Activated T-helper 1 cell treated with anti-CD3 and anti-CD28 coated beads, Interleukin-12 subunit alpha, Interleukin-12 subunit beta, Interleukin-2, Interleukin-4 antibody, amounts not matched to agents 30 ng/mL and 10 ng/mL and 1 ng/mL, durations not matched to agents 14 hours and 24 hours and 36 hours (primary cell): ENCODE measurements around the gene PPTC7. TPM values are rescaled to one million over a fixed set of nuclear protein-coding genes. Genes with fewer than 3 reads are reported as not detected.
"Not testable (repeated sequence)": the region's sequence is repeated elsewhere in the genome, so short reads cannot be mapped to it uniquely, and the experiment has no call there.

Source experiments
- DNase-seq: peaks from one replicate; pipeline ENCODE4 v3.0.0; 2021; ENCODE audit warnings: low spot score
- H3K27ac Mint-ChIP-seq: one replicate; pipeline ENCODE4 v1.8.0; 2021; ENCODE audit warnings: mild to moderate bottlenecking, mixed read lengths
- H3K27me3 Mint-ChIP-seq: one replicate; pipeline ENCODE4 v1.8.0; 2022; ENCODE audit warnings: mild to moderate bottlenecking, moderate library complexity, mixed read lengths; ENCODE audit not compliant: insufficient read depth
- H3K36me3 Mint-ChIP-seq: one replicate; pipeline ENCODE4 v1.8.0; 2021; ENCODE audit warnings: low read depth, mixed read lengths
- H3K4me1 Mint-ChIP-seq: one replicate; pipeline ENCODE4 v1.8.0; 2021; ENCODE audit warnings: low read depth, mixed read lengths
- H3K4me3 Mint-ChIP-seq: one replicate; pipeline ENCODE4 v1.8.0; 2021; ENCODE audit warnings: mild to moderate bottlenecking, moderate library complexity, mixed read lengths
- H3K9me3 Mint-ChIP-seq: one replicate; pipeline ENCODE4 v1.8.0; 2021; ENCODE audit warnings: mixed read lengths
- intact Hi-C: fragments of 100-400 bp; cut with micrococcal nuclease; formaldehyde crosslinking; loops from one replicate; pipeline ENCODE4 v1.15.1; 2024
- total RNA-seq: library from RNA; stranded (reverse); gene quantifications from 2 replicates; pipeline ENCODE4 v1.2.3, GENCODE V29; 2022

PPTC7 gene
- total RNA-seq, 1 donor from 2014 or later: 57.9 TPM

DNA sequence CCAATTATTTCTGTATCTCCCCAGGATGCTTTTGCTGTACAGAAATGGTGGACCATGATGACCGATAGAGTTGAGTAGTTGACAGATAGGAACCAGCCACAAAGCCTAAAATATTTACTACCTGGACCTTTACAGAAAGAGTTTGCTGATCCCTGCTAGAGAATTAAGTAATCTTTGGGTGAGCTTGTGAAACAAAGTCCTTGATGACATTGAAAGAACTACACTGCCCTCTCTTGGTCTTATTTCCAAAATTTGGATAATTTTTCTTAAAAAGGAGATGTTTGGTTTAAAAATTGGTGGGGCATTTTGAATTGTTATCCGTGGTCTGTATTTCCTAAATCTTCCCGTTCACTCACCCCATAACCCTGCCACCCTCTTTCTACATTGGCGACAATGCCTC is 17.1 kb upstream of the PPTC7 start:
- Mint-ChIP-seq H3K4me3 (no peak overlapping the region), H3K27me3 (no peaks in the 10 kb centered on the region)
- intact Hi-C loops: loop anchor here (1.0 to 5.0 kb wide), 3 partner anchors 48 to 498 kb away; no protein-coding TSS in a partner anchor

DNA sequence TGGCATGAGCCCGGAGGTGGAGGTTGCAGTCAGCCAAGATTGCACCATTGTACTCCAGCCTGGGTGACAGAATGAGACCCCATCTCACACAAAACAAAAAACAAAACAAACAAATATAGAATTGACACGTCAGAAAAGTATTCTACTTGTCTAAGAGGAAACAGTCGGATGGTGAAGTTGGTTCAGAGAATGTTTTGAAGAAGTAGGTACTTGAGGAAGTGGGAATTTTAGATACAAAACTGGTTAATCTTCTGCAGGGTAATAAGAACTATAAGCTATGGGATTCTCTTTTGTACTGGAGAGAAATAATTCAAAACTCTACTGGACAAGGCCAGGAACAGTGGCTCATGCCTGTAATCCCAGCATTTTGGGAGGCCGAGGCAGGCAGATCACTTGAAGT is 16.2 kb upstream of the PPTC7 start:
- DNase-seq: no peak
- Mint-ChIP-seq H3K9me3 (no peaks in the 10 kb centered on the region), H3K27me3 (no peaks in the 10 kb centered on the region), H3K36me3 (no peaks in the 10 kb centered on the region), H3K4me3 (no peak overlapping the region), H3K4me1 (peaks cover 12% of the 10 kb centered on the region), H3K27ac (peak overlapping the region; percentile 6)
- intact Hi-C loops: no loop called here

More for the DNA sequence above, 17.1 kb upstream of the PPTC7 start:
- H3K36me3 Mint-ChIP-seq: no peaks in the 10 kb centered on the region
- peaks cover 12% of the 10 kb centered on the region for H3K4me1 Mint-ChIP-seq
- DNase-seq: no peak
- H3K9me3 Mint-ChIP-seq: no peaks in the 10 kb centered on the region
- no peak overlapping the region for H3K27ac Mint-ChIP-seq

DNA sequence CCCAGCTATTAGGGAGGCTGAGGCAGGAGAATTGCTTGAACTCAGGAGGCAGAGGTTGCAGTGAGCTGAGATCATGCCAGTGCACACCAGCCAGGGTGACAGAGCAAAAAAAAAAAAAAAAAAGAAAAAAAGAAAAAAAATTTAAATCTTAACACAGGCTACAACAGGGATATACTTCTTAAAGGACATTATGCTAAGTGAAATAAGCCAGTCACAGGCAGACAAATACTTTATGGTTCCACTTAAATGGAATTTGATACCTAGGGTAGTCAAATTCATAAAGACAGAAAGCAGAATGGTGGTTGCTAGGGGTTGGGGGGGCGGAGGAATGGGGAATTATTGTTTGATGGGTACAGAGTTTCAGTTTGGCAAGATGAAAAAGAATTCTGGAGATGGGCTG is 14.8 kb upstream of the PPTC7 start:
- H3K27ac Mint-ChIP-seq: no peak overlapping the region
- no peaks in the 10 kb centered on the region for H3K9me3 Mint-ChIP-seq
- intact Hi-C loops: no loop called here
- H3K4me1 Mint-ChIP-seq: peaks cover 12% of the 10 kb centered on the region
- no peaks in the 10 kb centered on the region for H3K36me3 Mint-ChIP-seq
- no peak for DNase-seq
- H3K27me3 Mint-ChIP-seq: no peaks in the 10 kb centered on the region
- no peak overlapping the region for H3K4me3 Mint-ChIP-seq

DNA sequence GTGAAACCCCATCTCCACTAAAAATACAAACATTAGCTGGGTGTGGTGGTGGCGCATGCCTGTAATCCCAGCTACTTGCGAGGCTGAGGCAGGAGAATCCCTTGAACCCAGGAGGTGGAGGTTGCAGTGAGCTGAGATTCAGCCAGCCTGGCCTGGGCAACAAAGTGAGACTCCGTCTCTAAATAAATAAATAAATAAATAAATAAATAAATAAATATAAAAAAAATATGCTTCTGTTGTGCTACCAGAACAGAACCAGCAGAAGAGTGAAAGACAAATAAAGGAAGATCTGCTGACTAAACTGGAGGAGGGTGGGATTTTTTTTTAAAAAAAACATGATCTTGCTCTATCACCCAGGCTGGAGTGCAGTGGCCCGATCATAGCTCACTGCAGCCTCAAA is 9.8 kb upstream of the PPTC7 start:
- intact Hi-C loops, H3K9me3 Mint-ChIP-seq, DNase-seq, H3K36me3 Mint-ChIP-seq, H3K27me3 Mint-ChIP-seq, H3K27ac Mint-ChIP-seq, H3K4me3 Mint-ChIP-seq: not testable (repeated sequence)
- peaks cover 22% of the 10 kb centered on the region for H3K4me1 Mint-ChIP-seq

DNA sequence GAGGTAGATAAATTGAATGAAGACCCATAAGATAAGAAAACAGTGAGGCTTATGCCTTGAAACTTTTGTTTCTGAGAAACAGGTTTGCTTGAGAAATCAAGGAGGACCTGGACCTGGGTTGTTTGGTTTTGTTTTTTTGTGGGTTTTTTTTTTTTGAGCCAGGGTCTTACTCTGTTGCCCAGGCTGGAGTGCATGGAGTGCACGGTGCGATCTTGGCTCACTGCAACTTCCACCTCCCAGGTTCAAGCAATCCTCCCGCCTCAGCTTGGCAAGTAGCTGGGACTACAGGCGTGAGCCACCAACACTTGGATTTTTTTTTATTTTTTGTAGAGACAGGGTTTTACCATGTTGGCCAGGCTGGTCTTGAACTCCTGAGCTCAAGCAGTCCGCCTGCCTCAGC is 9.0 kb upstream of the PPTC7 start:
- H3K4me3 Mint-ChIP-seq: no peak overlapping the region
- H3K4me1 Mint-ChIP-seq: peaks cover 22% of the 10 kb centered on the region
- no peak for DNase-seq
- H3K27me3 Mint-ChIP-seq: no peaks in the 10 kb centered on the region
- H3K27ac Mint-ChIP-seq: peak overlapping the region; percentile 87
- intact Hi-C loops: no loop called here
- no peaks in the 10 kb centered on the region for H3K36me3 Mint-ChIP-seq
- H3K9me3 Mint-ChIP-seq: no peaks in the 10 kb centered on the region

DNA sequence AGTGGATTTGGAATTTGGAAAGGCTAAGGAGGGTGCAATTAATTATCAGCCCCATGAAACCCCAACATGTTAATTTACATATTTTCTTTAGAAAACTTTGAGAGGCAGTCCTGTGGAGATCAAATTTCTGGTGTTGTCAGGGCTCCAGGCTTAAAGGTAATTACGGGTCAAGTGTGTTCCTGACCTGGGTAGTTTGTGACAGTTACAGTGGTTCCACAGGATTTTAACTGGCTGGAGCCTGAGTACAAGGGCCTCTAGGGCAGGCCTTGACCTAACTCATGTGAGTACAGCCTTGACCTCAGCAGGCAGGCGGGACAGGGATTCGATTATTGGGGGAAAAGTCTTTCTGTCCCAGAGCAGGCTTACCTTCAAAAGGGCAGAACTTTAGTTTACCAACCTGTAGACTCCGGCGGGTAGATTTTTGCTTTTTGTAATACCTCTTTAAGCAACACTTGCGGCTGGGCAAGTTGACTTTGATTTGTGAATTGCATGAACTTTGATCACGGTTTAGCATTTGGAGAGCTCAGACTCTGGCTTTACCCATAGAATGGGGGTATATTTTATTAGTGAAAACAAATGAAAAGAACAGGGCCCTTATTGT is 8.4 kb upstream of the PPTC7 start:
- no peak for DNase-seq
- H3K4me1 Mint-ChIP-seq: peaks cover 22% of the 10 kb centered on the region
- no peaks in the 10 kb centered on the region for H3K9me3 Mint-ChIP-seq
- H3K27me3 Mint-ChIP-seq: no peaks in the 10 kb centered on the region
- no peaks in the 10 kb centered on the region for H3K36me3 Mint-ChIP-seq
- no peak overlapping the region for H3K4me3 Mint-ChIP-seq
- intact Hi-C loops: loop anchor here (1.0 to 2.0 kb wide), 3 partner anchors 8 to 21 kb away; partner anchors contain the start of gene PPTC7
- peak overlapping the region; percentile 87 for H3K27ac Mint-ChIP-seq

DNA sequence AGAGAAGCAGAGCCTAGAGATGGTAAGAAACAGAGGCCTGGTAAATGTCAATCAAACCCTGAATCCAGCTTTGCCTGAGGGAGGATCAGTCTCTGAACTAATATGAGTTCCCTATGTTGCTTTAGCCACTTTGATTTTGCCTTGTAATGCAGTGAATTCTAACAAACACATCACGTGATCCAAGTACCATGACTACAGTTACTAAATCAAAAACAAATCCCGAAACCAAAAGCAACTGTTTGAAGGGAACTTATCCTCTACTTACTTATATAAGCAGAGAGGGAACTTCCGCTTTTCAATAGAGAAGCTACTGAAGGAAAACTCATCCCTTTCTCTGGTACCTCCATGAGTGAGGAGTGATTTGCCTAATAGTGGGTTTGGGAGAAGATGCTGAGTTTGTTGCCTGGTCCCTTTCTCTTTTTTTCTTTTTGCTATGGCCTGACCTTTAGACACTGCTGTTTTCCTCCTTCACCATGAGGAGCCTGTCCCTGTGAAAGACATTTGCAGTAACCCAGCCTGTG is 7.7 kb upstream of the PPTC7 start:
- DNase-seq: peak; percentile 24
- Mint-ChIP-seq H3K4me3 (peak overlapping the region; percentile 11), H3K4me1 (peaks cover 25% of the 10 kb centered on the region), H3K9me3 (no peaks in the 10 kb centered on the region), H3K27me3 (no peaks in the 10 kb centered on the region), H3K36me3 (no peaks in the 10 kb centered on the region), H3K27ac (peak overlapping the region; percentile 87)
- intact Hi-C loops: loop anchor here (1.0 to 2.0 kb wide), 3 partner anchors 8 to 22 kb away; partner anchors contain the start of gene PPTC7

DNA sequence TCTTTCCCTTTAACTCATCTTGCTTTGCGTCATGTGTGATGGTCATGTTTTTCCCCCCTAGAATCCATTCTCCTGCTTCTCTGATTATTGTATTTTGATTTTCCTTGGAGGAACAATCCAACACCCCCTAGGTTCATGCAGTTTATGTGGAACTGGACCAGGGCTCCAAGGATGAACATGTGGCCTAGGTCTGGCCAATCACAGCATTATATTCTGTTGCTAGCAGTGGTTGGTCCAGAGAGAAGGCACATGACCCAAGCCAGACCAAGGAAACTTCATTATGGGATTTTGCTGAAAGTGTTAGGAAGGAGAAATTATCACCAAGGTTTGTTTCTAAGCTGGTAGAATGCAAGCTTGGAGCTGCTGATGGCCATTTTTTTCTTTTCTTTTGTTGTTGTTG is 6.9 kb upstream of the PPTC7 start:
- no peaks in the 10 kb centered on the region for H3K27me3 Mint-ChIP-seq

DNA sequence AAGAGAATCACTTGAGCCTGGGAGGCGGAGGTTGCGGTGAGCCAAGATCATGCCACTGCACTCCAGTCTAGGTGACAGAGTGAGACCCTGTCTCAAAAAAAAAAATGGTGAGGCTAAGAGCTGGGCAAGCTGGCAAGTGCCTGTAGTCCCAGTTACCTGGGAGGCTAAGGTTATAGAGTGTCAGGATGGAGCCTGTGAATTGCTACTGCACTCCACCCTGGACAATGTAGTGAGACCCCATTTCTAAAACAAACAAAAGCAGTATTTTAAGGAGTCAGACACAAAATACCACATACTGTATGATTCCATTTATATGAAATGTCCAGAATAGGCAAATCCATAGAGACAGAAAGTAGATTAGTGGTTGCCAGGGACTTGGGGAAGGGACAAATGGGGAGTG is 4.0 kb upstream of the PPTC7 start:
- intact Hi-C loops: loop anchor here (10.0 kb wide), 2 partner anchors 462 to 818 kb away; partner anchors contain the start of genes IFT81 and SH2B3
- H3K36me3 Mint-ChIP-seq, H3K9me3 Mint-ChIP-seq, H3K27me3 Mint-ChIP-seq, H3K27ac Mint-ChIP-seq, H3K4me3 Mint-ChIP-seq, DNase-seq: not testable (repeated sequence)
- peaks cover 51% of the 10 kb centered on the region for H3K4me1 Mint-ChIP-seq

More for the DNA sequence above, 6.9 kb upstream of the PPTC7 start:
- Mint-ChIP-seq H3K4me3 (no peak overlapping the region), H3K9me3 (no peaks in the 10 kb centered on the region), H3K4me1 (peaks cover 33% of the 10 kb centered on the region), H3K27ac (peak overlapping the region; percentile 87), H3K36me3 (no peaks in the 10 kb centered on the region)
- DNase-seq: no peak
- intact Hi-C loops: loop anchor here (2.0 kb wide), 1 partner anchor 23 kb away; no protein-coding TSS in a partner anchor

DNA sequence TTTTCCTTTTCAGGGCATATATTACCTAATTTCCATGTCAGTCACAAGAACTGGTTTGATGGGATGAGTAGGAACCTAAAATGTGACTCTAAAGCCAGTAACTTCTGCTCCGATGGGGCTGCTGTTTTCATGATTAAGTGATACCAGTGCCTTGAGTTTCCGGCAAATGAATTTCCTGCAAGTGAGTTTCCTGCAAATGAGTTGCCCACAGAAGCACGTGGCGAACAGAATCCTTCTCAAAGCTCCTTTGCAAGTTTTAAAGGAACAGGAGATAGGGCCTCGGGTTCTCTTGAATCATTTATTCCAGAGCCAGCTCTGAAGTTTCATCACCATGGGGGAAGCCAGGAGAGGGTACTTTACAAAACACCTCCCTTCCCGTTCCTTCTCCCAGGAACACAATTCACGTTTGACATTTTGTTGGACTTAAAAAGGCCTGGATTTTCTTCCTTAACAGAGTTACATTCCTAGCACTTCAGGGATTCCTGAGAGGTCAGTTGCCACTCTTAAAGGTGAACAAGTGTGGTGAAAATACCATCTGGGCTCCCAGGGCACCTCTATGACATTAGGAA is 2.2 kb upstream of the PPTC7 start:
- Mint-ChIP-seq H3K36me3 (peaks cover 13% of the 10 kb centered on the region), H3K4me3 (peak overlapping the region; percentile 78), H3K27me3 (peaks cover 3% of the 10 kb centered on the region), H3K27ac (peak overlapping the region; percentile 96), H3K4me1 (peaks cover 47% of the 10 kb centered on the region), H3K9me3 (no peaks in the 10 kb centered on the region)
- DNase-seq: peak; percentile 51
- intact Hi-C loops: loop anchor here (10.0 kb wide), 2 partner anchors 461 to 819 kb away; partner anchors contain the start of genes IFT81 and SH2B3

DNA sequence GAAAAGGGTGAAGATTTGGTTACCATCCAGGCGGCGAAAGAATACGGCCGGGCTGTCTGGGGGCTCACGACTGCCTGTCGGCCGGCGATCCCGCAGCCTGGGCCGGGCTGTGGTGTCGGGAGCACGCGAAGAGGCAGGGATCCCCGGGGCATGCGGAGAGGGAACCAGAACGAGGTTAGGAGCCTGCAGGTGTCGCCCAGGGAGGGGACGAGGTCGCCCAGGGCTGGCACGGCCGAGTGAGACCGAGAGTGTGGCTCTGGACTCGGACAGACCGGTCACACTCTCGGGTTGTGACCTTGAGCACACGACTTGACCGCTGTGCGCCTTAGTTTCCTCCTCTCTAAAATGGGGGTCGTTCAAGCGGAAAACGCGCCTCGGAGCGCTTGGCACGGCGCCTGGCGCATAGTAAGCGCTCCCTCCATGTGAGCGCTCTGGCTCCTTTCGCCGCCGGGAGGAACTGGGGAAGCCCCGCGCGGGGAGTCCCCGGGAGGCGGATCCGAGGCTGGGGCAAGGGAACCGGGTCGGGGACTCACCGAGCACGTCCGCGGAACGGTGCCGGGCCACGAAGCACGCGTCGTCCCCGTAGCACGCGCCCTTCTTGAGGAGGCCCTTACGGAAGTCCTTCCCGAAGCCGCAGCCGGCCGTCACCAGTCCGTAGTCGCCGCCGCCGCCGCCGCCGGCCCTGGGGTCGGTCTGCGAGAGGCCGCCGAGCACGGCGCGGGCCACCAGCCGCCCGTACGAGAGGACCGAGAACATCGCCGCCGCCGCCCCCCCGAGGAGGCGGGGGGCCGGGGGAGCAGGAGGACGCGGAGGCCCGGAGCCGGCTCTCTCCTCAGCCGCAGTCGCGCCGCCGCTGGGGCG is 612 bp downstream of the PPTC7 start:
- H3K4me3 Mint-ChIP-seq: peak overlapping the region; percentile 95
- intact Hi-C loops: loop anchor here (1.0 to 10.0 kb wide), 8 partner anchors 9 to 1105 kb away; partner anchors contain the start of genes ATP2A2, FAM216A, GPN3 and IFT81
- H3K4me1 Mint-ChIP-seq: peaks cover 70% of the 10 kb centered on the region
- H3K27ac Mint-ChIP-seq: peak overlapping the region; percentile 88
- H3K9me3 Mint-ChIP-seq: no peaks in the 10 kb centered on the region
- peaks cover 3% of the 10 kb centered on the region for H3K27me3 Mint-ChIP-seq
- DNase-seq: peak; percentile 77
- H3K36me3 Mint-ChIP-seq: peaks cover 19% of the 10 kb centered on the region

DNA sequence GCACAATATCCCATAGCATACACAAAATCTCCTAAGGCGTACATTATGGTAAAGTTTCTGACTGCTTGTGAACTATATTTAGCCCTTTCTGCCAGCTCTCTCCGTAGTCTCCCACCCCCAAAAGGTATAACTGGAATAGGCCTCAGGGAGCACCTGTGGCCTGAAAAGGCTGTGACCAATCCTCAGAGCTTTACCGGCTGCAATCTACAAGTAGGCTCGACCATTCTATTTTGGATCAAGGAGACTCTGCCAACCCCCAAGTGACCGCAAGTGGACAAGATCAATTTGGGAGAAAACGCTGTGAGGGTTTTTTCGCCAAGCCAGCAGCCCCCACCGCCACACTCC is 1.2 kb downstream of the PPTC7 start:
- Mint-ChIP-seq H3K9me3 (no peaks in the 10 kb centered on the region), H3K36me3 (peaks cover 19% of the 10 kb centered on the region), H3K27me3 (peaks cover 3% of the 10 kb centered on the region), H3K4me3 (peak overlapping the region; percentile 95), H3K4me1 (peaks cover 74% of the 10 kb centered on the region), H3K27ac (peak overlapping the region; percentile 88)
- intact Hi-C loops: loop anchor here (2.0 to 10.0 kb wide), 6 partner anchors 33 to 1105 kb away; partner anchors contain the start of genes ATP2A2, IFT81, KCTD10 and PPP1CC
- DNase-seq: no peak
